ENCODE measurements around the gene SYCP2L.

GRCh38 chr6:10956776-10957175, 69.9 kb downstream of the SYCP2L start:
- TF ChIP-seq RUNX3 (IDR thresholded peaks at IDR 0.05; ENCODE audit: low read length) (no peak), CTCF (IDR thresholded peaks at IDR 0.05 in 2 of 3, conservative IDR thresholded peaks at IDR 0.05 in 1 of 3; ENCODE audit: control insufficient read depth in 2 of 3, extremely low read depth in 1 of 3, insufficient read depth in 1 of 3, low read depth in 3 of 3, low read length in 3 of 3) (no peak), SIX5 (IDR thresholded peaks at IDR 0.05; ENCODE audit: low read depth, low read length, severe bottlenecking) (no peak), ZNF274 (IDR thresholded peaks at IDR 0.05; ENCODE audit: insufficient read depth, insufficient read length) (no peak), TARDBP (IDR thresholded peaks at IDR 0.05; ENCODE audit: borderline replicate concordance) (no peak), POLR2A (IDR thresholded peaks at IDR 0.05; ENCODE audit: low read depth, low read length) (no peak)

Measured in GM12878 (cell line).